Cardiac muscle cell (in vitro differentiated cells and primary cell): Measurements from ENCODE around the gene SGMS1. TPM values are rescaled to one million over a fixed set of nuclear protein-coding genes. Genes with fewer than 3 reads are reported as not detected.
A peak's percentile ranks its signal among the peaks of the same experiment; 100 is the strongest.

Experiments
- DNase-seq, 2 donors: peaks; one replicate each; pipeline versions ENCODE4 v3.0.0 to v3.0.0-alpha.2; 2010 to 2017; ENCODE audit warnings: low read depth in 1 of 2, low spot score in 1 of 2
- H3K27ac ChIP-seq: fragments of 200-600 bp; sonication (generic); 2 replicates; pipeline ENCODE4 v1.5.1; 2016
- H3K27me3 ChIP-seq: fragments of 200-600 bp; sonication (generic); 2 replicates; pipeline ENCODE4 v1.6.0; 2016; ENCODE audit warnings: control low read depth
- H3K36me3 ChIP-seq: fragments of 200-600 bp; sonication (generic); 2 replicates; pipeline ENCODE4 v1.5.1; 2016; ENCODE audit warnings: control low read depth
- H3K4me1 ChIP-seq: fragments of 200-600 bp; sonication (generic); 2 replicates; pipeline ENCODE4 v1.8.1; 2017; ENCODE audit warnings: low read depth, mild to moderate bottlenecking, mixed run types
- H3K4me3 ChIP-seq: fragments of 200-600 bp; sonication (generic); 2 replicates; pipeline ENCODE4 v1.5.1; 2016; ENCODE audit warnings: mild to moderate bottlenecking
- H3K9me3 ChIP-seq: fragments of 200-600 bp; sonication (generic); 2 replicates; pipeline ENCODE4 v1.5.1; 2017; ENCODE audit warnings: low read depth, mild to moderate bottlenecking, control low read depth
- CTCF ChIP-seq: IDR thresholded peaks from 2 replicates; pipeline ENCODE4 v1.5.1; 2012; ENCODE audit warnings: low read depth, mild to moderate bottlenecking, low read length
- polyA plus RNA-seq: library from polyadenylated mRNA; unstranded; fragments of >200 nt; fragmentation: Nextera tagmentation; extraction: Ambion mirVana; gene quantifications from 2 replicates; pipeline ENCODE4 v1.2.1, GENCODE V29; 2016
- total RNA-seq: library from RNA; depleted of rRNA; stranded (reverse); fragments of >200 nt; gene quantifications from 2 replicates; pipeline ENCODE4 v1.2.3, GENCODE V29; 2016

The SGMS1 gene
- total and polyA plus RNA-seq, 2 experiments from 2014 or later, result 12.1 to 41.6 TPM

- no peak overlapping the region for H3K4me3 ChIP-seq
- no peaks in the 10 kb centered on the region for H3K36me3 ChIP-seq
- no peaks in the 10 kb centered on the region for H3K9me3 ChIP-seq
- no peak for TF ChIP-seq CTCF
- H3K4me1 ChIP-seq, result peaks cover 8% of the 10 kb centered on the region
- no peak for DNase-seq
- no peak overlapping the region for H3K27ac ChIP-seq
- peaks cover 44% of the 10 kb centered on the region for H3K27me3 ChIP-seq
Measured at GRCh38 chr10:50416881-50417280, 206.9 kb downstream of the SGMS1 start.

GRCh38 chr10:50416181-50416824 is 207.5 kb downstream of the SGMS1 start:
- no peak for DNase-seq
- Histone ChIP-seq H3K4me1 (peaks cover 8% of the 10 kb centered on the region), H3K36me3 (no peaks in the 10 kb centered on the region), H3K4me3 (no peak overlapping the region), H3K27me3 (peaks cover 49% of the 10 kb centered on the region), H3K9me3 (no peaks in the 10 kb centered on the region), H3K27ac (no peak overlapping the region)
- no peak for TF ChIP-seq CTCF

GRCh38 chr10:50415292-50415691 is 208.5 kb downstream of the SGMS1 start:
- no peak for TF ChIP-seq CTCF
- Histone ChIP-seq H3K4me3 (no peak overlapping the region), H3K27me3 (peaks cover 52% of the 10 kb centered on the region), H3K4me1 (peaks cover 8% of the 10 kb centered on the region), H3K36me3 (no peaks in the 10 kb centered on the region), H3K9me3 (no peaks in the 10 kb centered on the region), H3K27ac (no peak overlapping the region)
- DNase-seq, result peak in 1 of 2 donors; percentile 51

- H3K9me3 ChIP-seq, result no peaks in the 10 kb centered on the region
- H3K27ac ChIP-seq, result no peak overlapping the region
- H3K4me3 ChIP-seq, result no peak overlapping the region
- peaks cover 25% of the 10 kb centered on the region for H3K27me3 ChIP-seq
- TF ChIP-seq CTCF, result no peak
- H3K4me1 ChIP-seq, result no peaks in the 10 kb centered on the region
- DNase-seq, result no peak
- H3K36me3 ChIP-seq, result no peaks in the 10 kb centered on the region
Measured at GRCh38 chr10:50410066-50410811, 213.5 kb downstream of the SGMS1 start.

- TF ChIP-seq CTCF, result no peak
- no peaks in the 10 kb centered on the region for H3K4me1 ChIP-seq
- no peaks in the 10 kb centered on the region for H3K36me3 ChIP-seq
- H3K4me3 ChIP-seq, result no peak overlapping the region
- no peak overlapping the region for H3K27ac ChIP-seq
- H3K27me3 ChIP-seq, result peaks cover 16% of the 10 kb centered on the region
- no peaks in the 10 kb centered on the region for H3K9me3 ChIP-seq
- no peak for DNase-seq
Measured at GRCh38 chr10:50407076-50407801, 216.5 kb downstream of the SGMS1 start.
